AG08395 (cell line): ENCODE measurements around the gene CAMTA1.

Source experiments
- DNase-seq: peaks from one replicate; pipeline ENCODE4 v3.0.0; 2012; ENCODE audit warnings: mixed read lengths, low spot score

CAMTA1 gene

GRCh38 chr1:7616076-7616832 lies 831.0 kb downstream of the CAMTA1 start:
- peak; percentile 72 for DNase-seq

- DNase-seq: no peak
Measured at GRCh38 chr1:7616953-7617352, 831.7 kb downstream of the CAMTA1 start.

- DNase-seq: no peak
Measured at GRCh38 chr1:7617826-7618225, 832.6 kb downstream of the CAMTA1 start.

GRCh38 chr1:7620196-7620595 lies 834.9 kb downstream of the CAMTA1 start:
- no peak for DNase-seq

GRCh38 chr1:7621334-7622219 lies 836.3 kb downstream of the CAMTA1 start:
- peak; percentile 24 for DNase-seq

- no peak for DNase-seq
Measured at GRCh38 chr1:7623842-7624241, 838.6 kb downstream of the CAMTA1 start.

- DNase-seq: no peak
Measured at GRCh38 chr1:7624791-7625355, 839.6 kb downstream of the CAMTA1 start.

- no peak for DNase-seq
Measured at GRCh38 chr1:7625401-7625800, 840.1 kb downstream of the CAMTA1 start.

GRCh38 chr1:7628273-7628672 lies 843.0 kb downstream of the CAMTA1 start:
- DNase-seq: no peak

- no peak for DNase-seq
Measured at GRCh38 chr1:7629011-7629410, 843.8 kb downstream of the CAMTA1 start.

- no peak for DNase-seq
Measured at GRCh38 chr1:7629465-7630195, 844.4 kb downstream of the CAMTA1 start.

- DNase-seq: no peak
Measured at GRCh38 chr1:7630378-7630777, 845.1 kb downstream of the CAMTA1 start.

GRCh38 chr1:7632176-7632575 lies 846.9 kb downstream of the CAMTA1 start:
- no peak for DNase-seq

GRCh38 chr1:7632681-7633080 lies 847.4 kb downstream of the CAMTA1 start:
- no peak for DNase-seq

GRCh38 chr1:7633506-7634245 lies 848.4 kb downstream of the CAMTA1 start:
- DNase-seq: no peak

GRCh38 chr1:7634546-7635240 lies 849.4 kb downstream of the CAMTA1 start:
- no peak for DNase-seq

GRCh38 chr1:7636795-7637526 lies 851.7 kb downstream of the CAMTA1 start:
- DNase-seq: no peak

- DNase-seq: no peak
Measured at GRCh38 chr1:7638078-7638477, 852.8 kb downstream of the CAMTA1 start.

- no peak for DNase-seq
Measured at GRCh38 chr1:7639435-7640131, 854.3 kb downstream of the CAMTA1 start.

- DNase-seq: no peak
Measured at GRCh38 chr1:7640350-7640749, 855.1 kb downstream of the CAMTA1 start.
